Spleen (tissue), 7 donors: ENCODE measurements around the gene HSPE1.
A peak's percentile ranks its signal among the peaks of the same experiment; 100 is the strongest.

ENCODE experiments used
- CTCF ChIP-seq, 11 experiments: fragments of 200-600 bp in 7 of 11; fragments of 450-650 bp in 4 of 11; sonication (generic) in 4 of 11; IDR thresholded peaks in 8 of 11; conservative IDR thresholded peaks in 3 of 11; 1 replicate in 7 of 11; 2 replicates in 4 of 11; pipeline versions ENCODE4 v1.4.0 to v1.8.0; 2016 to 2021; ENCODE audit warnings: antibody characterized with exemption in 11 of 11, inconsistent platforms in 4 of 11, mild to moderate bottlenecking in 1 of 11
- POLR2A ChIP-seq, 3 donors: fragments of 450-650 bp; IDR thresholded peaks; one replicate each; pipeline ENCODE4 v1.5.1; 2017; ENCODE audit warnings: antibody characterized with exemption in 3 of 3, mild to moderate bottlenecking in 1 of 3
- POLR2AphosphoS5 ChIP-seq, 3 donors: sonication (generic); formaldehyde crosslinking; IDR thresholded peaks; one replicate each; pipeline ENCODE4 v1.5.1; 2017; ENCODE audit warnings: antibody characterized with exemption in 3 of 3
- donor health status: DM: no; HTN: no; CAD: no; lungs with moderate emphysema.
- donor health status: DM: no; HTN: no; CAD: no.
- donor health status: DM: no; HTN: no; CAD: no.

GRCh38 chr2:197499594-197500502, at the start of gene HSPE1, which contains the start of gene HSPD1:
- peak; percentile 58 to 96 (median 58) for TF ChIP-seq POLR2A (IDR thresholded peaks at IDR 0.05)
- TF ChIP-seq CTCF (IDR thresholded peaks at IDR 0.05 in 8 of 11, conservative IDR thresholded peaks at IDR 0.05 in 3 of 11): peak in 5 of 11 experiments; percentile 3 to 45 (median 16)
- TF ChIP-seq POLR2AphosphoS5 (IDR thresholded peaks at IDR 0.05): peak; percentile 96 to 97 (median 97)
